Suprapubic skin (tissue), 3 donors: ENCODE data around the gene TMEM222.
"Not testable (repeated sequence)": the region's sequence is repeated elsewhere in the genome, so short reads cannot be mapped to it uniquely, and the experiment has no call there.

Source experiments
- EP300 ChIP-seq: sonication (generic); formaldehyde crosslinking; IDR thresholded peaks from one replicate; pipeline ENCODE4 v1.6.1; 2017; ENCODE audit warnings: antibody characterized with exemption
- POLR2A ChIP-seq, 2 donors: fragments of 450-650 bp; IDR thresholded peaks; one replicate each; pipeline ENCODE4 v1.6.1; 2017; ENCODE audit warnings: antibody characterized with exemption in 2 of 2, mild to moderate bottlenecking in 2 of 2, moderate library complexity in 2 of 2
- TF ChIP-seq, protein P1 (sequence below), 2 donors: fragments of 200-600 bp in 1 of 2; fragments of 450-650 bp in 1 of 2; sonication (generic) in 1 of 2; IDR thresholded peaks; one replicate each; pipeline ENCODE4 v1.5.1; 2016 to 2019; ENCODE audit warnings: antibody characterized with exemption in 2 of 2, mild to moderate bottlenecking in 1 of 2, moderate library complexity in 1 of 2

DNA sequence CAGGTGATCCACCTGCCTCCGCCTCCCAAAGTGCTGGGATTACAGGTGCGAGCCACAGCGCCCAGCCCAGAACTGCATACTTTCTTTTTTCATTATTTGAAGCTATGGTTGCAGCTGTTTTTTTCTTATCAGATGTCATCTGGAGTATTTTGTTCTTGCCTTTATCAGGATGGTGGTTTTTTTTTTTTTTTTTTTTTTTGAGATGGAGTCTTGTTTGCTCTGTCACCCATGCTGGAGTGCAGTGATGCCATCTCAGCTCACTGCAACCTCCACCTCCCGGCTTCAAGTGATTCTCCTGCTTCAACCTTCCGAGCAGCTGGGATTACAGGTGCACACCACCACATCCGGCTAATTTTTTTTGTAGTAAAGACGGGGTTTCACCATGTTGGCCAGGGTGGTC lies 36.1 kb upstream of the TMEM222 start:
- not testable (repeated sequence) for TF ChIP-seq POLR2A (IDR thresholded peaks at IDR 0.05); EP300
- TF ChIP-seq, protein P1, sequence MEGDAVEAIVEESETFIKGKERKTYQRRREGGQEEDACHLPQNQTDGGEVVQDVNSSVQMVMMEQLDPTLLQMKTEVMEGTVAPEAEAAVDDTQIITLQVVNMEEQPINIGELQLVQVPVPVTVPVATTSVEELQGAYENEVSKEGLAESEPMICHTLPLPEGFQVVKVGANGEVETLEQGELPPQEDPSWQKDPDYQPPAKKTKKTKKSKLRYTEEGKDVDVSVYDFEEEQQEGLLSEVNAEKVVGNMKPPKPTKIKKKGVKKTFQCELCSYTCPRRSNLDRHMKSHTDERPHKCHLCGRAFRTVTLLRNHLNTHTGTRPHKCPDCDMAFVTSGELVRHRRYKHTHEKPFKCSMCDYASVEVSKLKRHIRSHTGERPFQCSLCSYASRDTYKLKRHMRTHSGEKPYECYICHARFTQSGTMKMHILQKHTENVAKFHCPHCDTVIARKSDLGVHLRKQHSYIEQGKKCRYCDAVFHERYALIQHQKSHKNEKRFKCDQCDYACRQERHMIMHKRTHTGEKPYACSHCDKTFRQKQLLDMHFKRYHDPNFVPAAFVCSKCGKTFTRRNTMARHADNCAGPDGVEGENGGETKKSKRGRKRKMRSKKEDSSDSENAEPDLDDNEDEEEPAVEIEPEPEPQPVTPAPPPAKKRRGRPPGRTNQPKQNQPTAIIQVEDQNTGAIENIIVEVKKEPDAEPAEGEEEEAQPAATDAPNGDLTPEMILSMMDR (IDR thresholded peaks at IDR 0.05), result not testable (repeated sequence)
